Omental fat pad (tissue), 4 donors: ENCODE results near the gene YIF1A. TPM values are rescaled to one million over a fixed set of nuclear protein-coding genes. Genes with fewer than 3 reads are reported as not detected.

ENCODE experiments used
- ATAC-seq: fragments of 150-250 bp; one replicate; pipeline ENCODE4 v1.9.1; 2016; ENCODE audit warnings: mild to moderate bottlenecking, moderate library complexity; ENCODE audit not compliant: low FRiP score
- DNase-seq: peaks from one replicate; pipeline ENCODE4 v3.0.0-alpha.2; 2019; ENCODE audit warnings: low spot score
- total RNA-seq, 4 donors: library from RNA; depleted of rRNA; stranded (reverse); fragments of >200 nt; gene quantifications; one replicate each; pipeline ENCODE4 v1.1.0, GENCODE V29; 2016
- TF ChIP-seq, protein P1 (sequence below), 3 donors: fragments of 450-650 bp; IDR thresholded peaks; one replicate each; pipeline ENCODE4 v1.5.1; 2016 to 2017; ENCODE audit warnings: antibody characterized with exemption in 3 of 3, mild to moderate bottlenecking in 3 of 3, moderate library complexity in 2 of 3

YIF1A gene
- total RNA-seq, 4 donors from 2014 or later = 57.1 to 116 (median 63.4) TPM

DNA sequence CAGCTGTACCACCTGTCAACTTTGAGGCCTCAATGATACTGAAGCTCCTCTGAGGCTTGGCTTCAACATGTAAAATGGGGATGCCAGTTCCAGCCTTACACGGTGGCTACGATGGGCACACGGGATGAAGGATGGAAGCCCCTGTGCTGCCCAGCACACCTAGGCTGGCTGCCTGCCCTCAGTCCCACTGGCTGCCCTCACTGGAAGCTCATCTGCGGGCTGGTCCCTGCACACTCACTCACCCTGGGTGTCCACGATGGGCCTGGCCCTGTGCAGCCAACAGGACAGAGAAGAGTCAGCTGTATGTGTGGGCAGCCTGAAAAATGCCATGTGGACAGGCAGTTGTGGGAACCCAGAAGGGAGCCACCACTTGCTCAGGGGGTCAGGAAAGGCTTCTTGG, 2.2 kb downstream of the YIF1A start:
- ATAC-seq = no peak
- DNase-seq = no peak
- TF ChIP-seq, protein P1, sequence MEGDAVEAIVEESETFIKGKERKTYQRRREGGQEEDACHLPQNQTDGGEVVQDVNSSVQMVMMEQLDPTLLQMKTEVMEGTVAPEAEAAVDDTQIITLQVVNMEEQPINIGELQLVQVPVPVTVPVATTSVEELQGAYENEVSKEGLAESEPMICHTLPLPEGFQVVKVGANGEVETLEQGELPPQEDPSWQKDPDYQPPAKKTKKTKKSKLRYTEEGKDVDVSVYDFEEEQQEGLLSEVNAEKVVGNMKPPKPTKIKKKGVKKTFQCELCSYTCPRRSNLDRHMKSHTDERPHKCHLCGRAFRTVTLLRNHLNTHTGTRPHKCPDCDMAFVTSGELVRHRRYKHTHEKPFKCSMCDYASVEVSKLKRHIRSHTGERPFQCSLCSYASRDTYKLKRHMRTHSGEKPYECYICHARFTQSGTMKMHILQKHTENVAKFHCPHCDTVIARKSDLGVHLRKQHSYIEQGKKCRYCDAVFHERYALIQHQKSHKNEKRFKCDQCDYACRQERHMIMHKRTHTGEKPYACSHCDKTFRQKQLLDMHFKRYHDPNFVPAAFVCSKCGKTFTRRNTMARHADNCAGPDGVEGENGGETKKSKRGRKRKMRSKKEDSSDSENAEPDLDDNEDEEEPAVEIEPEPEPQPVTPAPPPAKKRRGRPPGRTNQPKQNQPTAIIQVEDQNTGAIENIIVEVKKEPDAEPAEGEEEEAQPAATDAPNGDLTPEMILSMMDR (IDR thresholded peaks at IDR 0.05) = no peak

DNA sequence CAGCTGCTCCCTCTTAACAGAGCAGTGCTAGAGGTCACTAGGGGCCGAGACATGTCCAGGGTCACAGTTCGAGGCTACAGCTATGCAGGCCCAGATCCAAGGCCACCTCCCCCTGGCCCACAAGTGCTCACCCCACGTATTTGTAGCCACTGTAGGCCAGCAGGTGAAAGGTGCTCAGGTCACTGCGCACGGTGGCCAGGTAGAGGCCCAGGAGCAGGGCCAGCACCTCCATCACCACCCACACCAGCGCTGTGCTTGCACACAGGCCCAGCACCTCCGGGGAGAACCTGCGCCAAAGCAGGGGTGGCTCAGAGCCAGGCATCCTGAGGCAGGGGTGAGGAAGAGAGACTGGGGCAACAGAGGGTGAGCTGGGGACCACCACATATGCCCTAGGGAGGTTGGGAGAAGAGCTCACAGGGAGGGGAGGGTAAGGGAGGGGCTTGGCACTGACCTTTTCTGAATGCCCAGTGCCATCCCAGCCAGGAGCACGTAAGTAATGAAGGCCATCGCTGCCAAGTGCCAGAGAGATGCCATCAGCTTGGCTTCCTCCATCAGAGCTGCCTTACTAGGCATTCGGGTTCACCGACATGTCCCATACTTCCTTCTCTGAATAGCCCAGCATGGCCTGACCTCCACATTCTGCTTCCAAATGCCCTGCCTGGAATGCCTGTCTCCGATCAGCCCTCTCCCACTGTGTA, 3.5 kb downstream of the YIF1A start:
- ATAC-seq (no peak), DNase-seq (no peak)
- TF ChIP-seq, protein P1 (IDR thresholded peaks at IDR 0.05) = no peak

DNA sequence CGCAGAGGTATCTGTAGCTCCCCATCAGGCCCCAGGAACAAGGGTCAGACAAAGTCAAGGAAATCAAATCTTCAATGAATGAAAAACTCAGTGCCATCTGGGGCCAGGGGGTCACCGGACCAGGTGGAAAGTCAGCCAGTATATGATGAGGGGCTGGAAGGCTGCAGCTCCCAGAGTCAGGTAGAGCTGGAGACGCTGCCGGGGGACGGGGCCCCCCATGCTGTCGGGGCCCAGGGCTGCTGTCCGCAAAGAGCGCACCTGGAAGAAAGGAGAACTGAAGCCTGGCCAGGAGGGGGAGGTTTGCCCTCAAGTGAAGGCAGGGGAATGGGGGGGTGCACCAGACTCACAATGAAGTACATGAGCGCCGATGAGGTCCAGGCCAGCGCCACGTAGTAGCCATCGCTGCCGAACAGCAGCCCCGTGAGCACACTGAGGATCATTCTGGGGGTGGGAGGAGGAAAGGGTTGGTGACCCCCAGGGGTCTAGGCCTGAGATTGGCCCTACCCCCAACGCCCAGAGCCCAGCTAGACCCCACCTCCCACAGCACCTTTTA, 4.3 kb downstream of the YIF1A start:
- no peak for ATAC-seq
- TF ChIP-seq, protein P1 (IDR thresholded peaks at IDR 0.05) = no peak
- no peak for DNase-seq

DNA sequence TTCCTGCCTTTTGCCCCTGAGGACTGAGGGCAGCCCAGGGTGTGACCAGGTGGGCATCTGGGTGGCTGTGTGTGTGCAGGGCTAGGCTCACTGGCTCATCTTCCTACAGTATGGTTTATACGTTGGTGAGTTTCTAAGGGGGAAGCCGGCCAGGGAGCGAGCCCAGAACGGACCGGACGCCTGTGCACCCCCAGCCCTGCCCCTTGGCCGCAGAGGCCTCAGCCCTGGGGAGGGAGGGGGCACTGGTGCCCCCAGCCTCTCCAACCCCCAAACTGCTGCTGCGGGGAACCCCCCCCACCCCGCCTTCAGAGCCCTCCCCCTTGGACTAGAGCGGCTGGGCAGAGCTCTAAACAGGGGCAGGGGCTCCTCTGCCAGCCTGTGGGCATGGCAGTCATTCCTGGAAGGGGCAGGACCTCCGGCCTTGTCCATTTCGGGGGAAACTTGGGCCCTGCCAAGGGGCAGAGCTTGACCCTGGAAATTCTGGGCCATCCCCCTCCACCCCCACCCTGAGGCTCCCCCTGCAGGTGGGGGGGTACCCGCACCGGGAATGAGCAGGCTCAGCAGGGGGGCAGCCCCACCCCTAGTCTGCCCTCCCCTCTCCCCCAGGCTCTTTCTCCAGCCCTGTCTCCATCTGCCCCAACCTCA, 5.4 kb downstream of the YIF1A start:
- ATAC-seq = no peak
- TF ChIP-seq, protein P1 (IDR thresholded peaks at IDR 0.05) = no peak
- DNase-seq = no peak

DNA sequence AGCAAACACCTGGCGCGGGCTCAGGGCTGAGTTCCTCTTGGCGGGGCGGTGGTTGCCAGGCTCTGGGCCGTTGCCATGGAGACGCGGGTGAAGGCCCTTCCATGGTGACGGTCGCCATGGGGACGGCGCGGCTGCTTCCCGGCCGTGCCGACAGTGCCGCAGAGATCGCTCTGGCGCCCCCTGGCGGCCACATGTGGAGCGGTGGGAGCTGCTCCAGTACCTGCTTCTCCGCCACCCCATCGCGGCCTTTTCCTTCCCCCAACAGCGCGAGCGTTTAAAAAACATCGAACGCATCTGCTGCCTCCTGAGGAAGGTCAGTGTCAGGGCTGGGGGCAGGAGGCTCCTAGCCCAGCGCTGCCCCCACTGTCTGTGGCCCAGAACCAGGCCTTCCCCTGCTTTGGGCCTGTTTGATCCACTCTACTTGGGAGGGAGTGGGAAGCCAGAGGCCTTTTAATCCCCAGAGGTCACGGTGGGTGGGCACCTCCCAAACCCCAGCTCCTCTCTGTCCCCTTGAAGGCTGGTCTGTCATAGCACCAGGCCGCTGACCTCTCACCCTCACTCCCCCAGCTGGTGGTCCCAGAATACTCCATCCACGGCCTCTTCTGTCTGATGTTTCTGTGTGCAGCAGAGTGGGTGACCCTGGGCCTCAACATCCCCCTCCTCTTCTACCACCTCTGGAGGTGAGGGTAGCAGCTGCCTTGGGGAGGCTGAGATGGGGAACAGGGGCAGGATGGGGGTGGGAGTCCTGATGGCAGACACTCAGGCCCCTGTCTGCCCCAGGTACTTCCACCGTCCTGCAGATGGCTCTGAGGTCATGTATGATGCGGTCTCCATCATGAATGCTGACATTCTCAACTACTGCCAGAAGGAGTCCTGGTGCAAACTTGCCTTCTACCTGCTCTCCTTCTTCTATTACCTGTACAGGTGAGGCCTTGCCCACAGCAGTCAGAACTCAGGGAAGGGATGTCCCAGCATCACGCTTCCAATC, 6.2 kb downstream of the YIF1A start:
- DNase-seq (peak; percentile 98), ATAC-seq (peak; percentile 66)
- TF ChIP-seq, protein P1 (IDR thresholded peaks at IDR 0.05) = peak in 2 of 3 donors; percentile 92 to 95

DNA sequence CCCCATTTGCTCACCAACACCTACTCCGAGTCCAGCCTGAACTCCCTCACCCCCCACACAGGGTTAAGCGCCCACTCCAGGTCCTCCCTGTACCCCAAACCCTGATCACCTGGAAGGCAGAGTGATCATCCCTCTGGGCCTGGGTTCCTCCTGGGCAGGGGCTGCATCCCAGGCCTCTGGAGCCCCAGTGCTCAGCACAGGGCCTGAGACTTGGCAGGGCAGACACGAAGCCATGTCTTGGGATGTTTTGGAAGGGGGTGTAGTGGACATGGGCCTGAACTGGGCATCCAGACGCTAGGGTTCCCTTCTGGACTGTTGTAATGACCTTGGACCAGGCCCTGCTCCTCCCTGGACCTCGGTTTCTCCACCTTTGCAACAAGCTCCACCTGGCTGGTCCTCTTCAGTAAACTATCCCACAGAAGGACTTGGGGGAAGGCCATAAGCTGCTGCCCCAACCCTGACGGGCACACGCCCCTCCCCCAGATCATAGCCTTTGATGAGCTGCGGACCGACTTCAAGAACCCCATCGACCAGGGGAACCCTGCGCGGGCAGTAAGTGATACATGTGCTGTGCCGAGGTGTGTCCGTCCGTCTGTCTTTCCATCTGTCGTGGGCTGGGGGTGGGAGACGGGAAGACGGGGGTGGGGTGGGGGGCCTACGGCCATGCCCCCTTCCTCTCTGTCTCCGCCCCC, 7.0 kb downstream of the YIF1A start:
- TF ChIP-seq, protein P1 (IDR thresholded peaks at IDR 0.05) = no peak
- ATAC-seq = no peak
- no peak for DNase-seq
